Neuron (in vitro differentiated cells): ENCODE measurements around the gene LMNTD2.

Experiments used
- H2AFZ ChIP-seq: one replicate; pipeline ENCODE4 v1.6.1; 2013; ENCODE audit warnings: low read depth, mild to moderate bottlenecking, inconsistent platforms, low read length, moderate library complexity
- H3K27me3 ChIP-seq: one replicate; pipeline ENCODE4 v1.6.1; 2013; ENCODE audit warnings: low read length; ENCODE audit not compliant: insufficient read depth
- H3K36me3 ChIP-seq: one replicate; pipeline ENCODE4 v1.6.1; 2013; ENCODE audit warnings: low read length; ENCODE audit not compliant: insufficient read depth
- H3K4me1 ChIP-seq: one replicate; pipeline ENCODE4 v1.6.1; 2013; ENCODE audit warnings: low read length; ENCODE audit not compliant: insufficient read depth
- H3K4me3 ChIP-seq: 2 replicates; pipeline ENCODE4 v1.5.1; 2013; ENCODE audit warnings: mild to moderate bottlenecking, low read length, moderate library complexity
- H3K9me3 ChIP-seq: one replicate; pipeline ENCODE4 v1.6.1; 2013; ENCODE audit warnings: low read length

The LMNTD2 gene

DNA sequence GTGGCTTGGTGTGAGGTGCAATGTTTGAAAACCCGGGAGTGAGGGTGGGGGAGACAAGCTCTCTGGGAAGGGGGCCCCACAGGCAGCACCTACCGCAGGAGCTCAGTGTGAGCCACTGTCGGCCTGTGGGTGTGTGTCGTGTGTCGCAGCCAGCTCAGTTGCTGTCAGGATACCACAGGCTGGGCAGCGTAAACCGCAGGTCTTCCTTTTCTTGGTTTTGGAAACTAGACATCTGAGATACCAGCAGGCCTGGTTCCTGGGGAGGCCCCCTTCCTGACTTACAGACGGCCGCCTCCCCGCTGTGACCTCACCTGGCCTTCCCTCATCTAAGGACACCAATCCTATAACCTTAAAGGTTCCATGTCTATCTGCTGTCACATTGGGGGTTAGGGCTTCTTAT, 35.8 kb upstream of the LMNTD2 start:
- Histone ChIP-seq H3K4me3 (no peak overlapping the region), H3K4me1 (no peaks in the 10 kb centered on the region), H3K36me3 (peaks cover 80% of the 10 kb centered on the region), H2AFZ (no peak overlapping the region), H3K27me3 (no peaks in the 10 kb centered on the region), H3K9me3 (no peaks in the 10 kb centered on the region)

DNA sequence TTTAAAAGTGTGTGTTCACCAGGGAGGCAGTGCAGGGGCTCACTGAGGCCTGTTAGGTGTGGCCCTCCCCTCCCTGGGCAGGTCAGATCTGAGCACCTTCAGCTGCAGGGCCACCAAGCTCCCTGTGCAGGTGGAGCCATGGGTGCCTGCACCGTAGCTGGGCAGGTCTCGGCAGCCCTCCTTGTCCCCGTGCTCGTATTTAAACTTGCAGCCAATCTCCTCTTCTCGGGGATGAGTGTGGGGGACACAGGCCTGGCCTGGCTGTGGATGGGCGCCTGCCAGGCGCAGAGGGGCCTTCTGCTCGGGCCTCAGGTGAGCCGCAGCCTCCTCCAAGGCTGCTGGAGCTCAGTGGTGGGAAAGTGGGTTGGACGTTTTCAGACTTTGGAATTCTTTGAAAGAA, 34.9 kb upstream of the LMNTD2 start:
- Histone ChIP-seq H2AFZ (no peak overlapping the region), H3K27me3 (no peaks in the 10 kb centered on the region), H3K36me3 (peaks cover 85% of the 10 kb centered on the region), H3K4me3 (no peak overlapping the region), H3K4me1 (no peaks in the 10 kb centered on the region), H3K9me3 (no peaks in the 10 kb centered on the region)

DNA sequence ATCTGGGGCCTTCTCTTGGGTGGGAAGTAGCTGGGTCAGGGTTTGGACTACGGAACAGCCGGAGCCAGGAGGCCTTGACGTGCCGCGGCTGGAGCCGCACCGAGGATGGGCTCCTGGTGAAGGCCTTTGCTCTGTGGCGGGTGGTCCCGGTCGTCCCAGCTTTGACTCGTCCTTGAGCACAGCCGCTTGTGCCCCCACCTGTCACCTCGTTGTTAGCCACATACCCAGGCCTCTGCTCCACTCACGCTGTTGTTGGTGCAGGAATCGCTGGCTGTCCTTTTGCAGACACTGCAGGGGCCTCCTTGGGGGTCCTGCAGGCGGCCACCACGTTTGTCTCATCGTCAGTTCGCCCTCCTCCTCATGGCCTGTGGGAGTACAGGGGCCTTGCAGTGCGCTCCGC, 32.8 kb upstream of the LMNTD2 start:
- H3K27me3 ChIP-seq: no peaks in the 10 kb centered on the region
- peaks cover 83% of the 10 kb centered on the region for H3K36me3 ChIP-seq
- H2AFZ ChIP-seq: no peak overlapping the region
- H3K4me3 ChIP-seq: no peak overlapping the region
- no peaks in the 10 kb centered on the region for H3K4me1 ChIP-seq
- no peaks in the 10 kb centered on the region for H3K9me3 ChIP-seq

DNA sequence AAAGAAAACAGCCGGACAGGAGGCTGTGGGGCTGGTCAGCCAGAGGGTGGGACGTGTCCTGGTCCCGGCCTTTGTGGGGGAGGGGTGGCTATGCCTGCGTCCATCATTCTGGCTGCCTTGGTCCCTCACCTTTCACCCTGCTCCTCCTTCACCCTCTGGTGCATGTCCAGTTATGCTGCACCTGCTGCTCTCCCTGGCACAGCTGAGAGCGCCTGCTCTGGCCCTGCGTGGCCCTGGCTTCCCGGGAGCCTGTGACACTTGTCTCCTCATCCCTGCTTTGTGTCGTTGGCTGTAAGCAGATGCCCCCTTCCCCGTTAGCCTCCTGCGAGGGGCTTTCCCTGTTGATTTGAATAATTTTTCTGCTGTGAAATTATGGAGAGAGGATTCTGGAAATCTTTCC, 32.4 kb upstream of the LMNTD2 start:
- H3K27me3 ChIP-seq: no peaks in the 10 kb centered on the region
- no peaks in the 10 kb centered on the region for H3K4me1 ChIP-seq
- no peaks in the 10 kb centered on the region for H3K9me3 ChIP-seq
- H3K36me3 ChIP-seq: peaks cover 82% of the 10 kb centered on the region
- H2AFZ ChIP-seq: no peak overlapping the region
- H3K4me3 ChIP-seq: no peak overlapping the region

DNA sequence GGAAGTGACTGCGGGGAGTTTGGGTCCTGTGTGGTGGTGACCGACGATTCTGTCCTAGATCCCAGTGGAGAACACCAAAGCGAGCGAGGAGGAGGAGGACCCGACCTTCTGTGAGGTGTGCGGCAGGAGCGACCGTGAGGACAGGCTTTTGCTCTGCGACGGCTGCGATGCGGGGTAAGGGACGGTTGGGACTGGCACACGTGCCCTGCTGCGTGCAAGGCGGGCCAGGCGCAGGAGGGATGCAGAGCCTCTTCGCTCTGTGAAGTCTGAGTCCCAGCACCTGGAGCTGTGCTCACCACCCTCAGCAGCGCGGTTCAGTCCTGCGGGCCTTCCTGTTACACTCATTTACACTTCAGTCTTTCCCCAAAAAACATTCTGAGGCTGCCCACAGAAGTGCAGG, 32.0 kb upstream of the LMNTD2 start:
- Histone ChIP-seq H3K27me3 (no peaks in the 10 kb centered on the region), H3K4me3 (no peak overlapping the region), H3K9me3 (no peaks in the 10 kb centered on the region), H3K4me1 (no peaks in the 10 kb centered on the region), H3K36me3 (peaks cover 83% of the 10 kb centered on the region), H2AFZ (no peak overlapping the region)

DNA sequence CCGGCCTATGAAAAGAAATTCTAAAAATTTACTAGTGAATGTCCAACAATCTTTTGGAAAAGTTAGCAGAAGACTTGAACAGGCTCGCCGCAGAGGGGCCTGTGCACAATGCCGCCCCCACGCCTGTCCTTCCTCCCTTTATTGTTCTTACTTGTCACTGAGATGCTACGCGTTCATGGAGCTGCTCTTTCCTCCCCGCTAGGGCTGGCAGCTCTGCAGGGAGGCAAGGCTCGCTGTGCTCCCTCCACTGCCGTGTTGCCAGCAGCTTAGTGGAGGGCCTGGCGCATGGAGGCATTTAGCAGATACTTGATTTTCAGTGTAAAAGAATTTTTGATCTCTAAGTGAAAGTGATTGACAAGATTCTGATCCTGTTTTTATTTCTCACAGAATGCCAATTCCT, 30.5 kb upstream of the LMNTD2 start:
- Histone ChIP-seq H3K27me3 (no peaks in the 10 kb centered on the region), H3K36me3 (peaks cover 84% of the 10 kb centered on the region), H3K4me3 (no peak overlapping the region), H2AFZ (no peak overlapping the region), H3K4me1 (no peaks in the 10 kb centered on the region), H3K9me3 (no peaks in the 10 kb centered on the region)

DNA sequence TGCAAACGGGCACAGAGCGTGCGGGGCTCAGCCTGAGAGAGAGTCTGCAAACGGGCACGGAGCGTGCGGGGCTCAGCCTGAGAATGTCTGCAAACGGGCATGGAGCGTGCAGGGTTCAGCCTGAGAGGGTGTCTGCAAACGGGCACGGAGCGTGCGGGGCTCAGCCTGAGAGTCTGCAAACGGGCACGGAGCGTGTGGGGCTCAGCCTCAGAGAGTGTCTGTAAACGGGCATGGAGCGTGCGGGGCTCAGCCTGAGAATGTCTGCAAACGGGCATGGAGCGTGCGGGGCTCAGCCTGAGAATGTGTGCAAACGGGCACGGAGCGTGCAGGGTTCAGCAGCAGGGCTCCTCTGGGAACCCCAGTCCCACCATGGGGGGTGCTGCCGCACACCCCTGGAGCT, 29.3 kb upstream of the LMNTD2 start:
- no peaks in the 10 kb centered on the region for H3K9me3 ChIP-seq
- H2AFZ ChIP-seq: no peak overlapping the region
- peaks cover 74% of the 10 kb centered on the region for H3K36me3 ChIP-seq
- no peaks in the 10 kb centered on the region for H3K27me3 ChIP-seq
- no peak overlapping the region for H3K4me3 ChIP-seq
- H3K4me1 ChIP-seq: no peaks in the 10 kb centered on the region

DNA sequence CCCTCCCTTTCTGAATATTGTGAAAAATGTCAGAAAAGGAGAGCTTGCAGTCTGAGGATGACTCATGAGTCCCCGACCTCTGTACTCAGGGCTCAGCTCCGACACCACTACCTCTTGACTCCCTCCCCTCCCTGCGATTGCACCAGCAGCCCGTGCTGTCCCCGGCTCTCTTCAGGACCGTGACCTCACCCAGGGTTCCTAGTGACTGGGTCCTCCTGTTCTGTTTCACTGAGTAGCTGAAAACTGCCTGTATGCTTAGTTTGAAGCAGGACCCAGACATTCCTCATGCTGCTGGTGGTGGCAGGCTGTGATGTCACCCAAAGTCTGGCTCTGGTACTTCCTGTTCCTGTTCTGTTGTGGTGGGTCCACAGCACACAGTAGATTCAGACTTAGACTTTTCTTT, 27.4 kb upstream of the LMNTD2 start:
- no peaks in the 10 kb centered on the region for H3K4me1 ChIP-seq
- H3K9me3 ChIP-seq: no peaks in the 10 kb centered on the region
- H2AFZ ChIP-seq: no peak overlapping the region
- H3K27me3 ChIP-seq: no peaks in the 10 kb centered on the region
- peaks cover 72% of the 10 kb centered on the region for H3K36me3 ChIP-seq
- no peak overlapping the region for H3K4me3 ChIP-seq

DNA sequence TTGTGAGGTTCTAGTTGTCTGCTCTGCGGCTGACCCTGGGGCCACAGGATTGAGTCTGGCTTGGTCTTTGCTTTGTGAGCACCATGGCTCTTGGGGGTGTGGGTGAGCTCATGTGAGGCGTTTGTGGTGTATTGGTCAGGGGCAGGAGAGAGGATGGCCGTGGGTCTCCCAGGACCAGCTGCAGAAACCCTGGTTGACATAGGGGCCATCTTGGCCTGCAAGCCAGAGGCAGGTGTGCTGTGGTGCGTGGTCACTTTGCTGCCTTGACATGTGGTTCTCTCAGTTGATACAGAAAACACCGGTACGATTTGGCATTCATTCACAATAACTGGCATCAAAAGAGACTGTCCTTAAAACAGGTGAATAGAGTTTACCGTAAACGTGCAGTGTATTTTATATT, 27.0 kb upstream of the LMNTD2 start:
- peaks cover 67% of the 10 kb centered on the region for H3K36me3 ChIP-seq
- no peaks in the 10 kb centered on the region for H3K27me3 ChIP-seq
- no peak overlapping the region for H3K4me3 ChIP-seq
- no peaks in the 10 kb centered on the region for H3K4me1 ChIP-seq
- no peaks in the 10 kb centered on the region for H3K9me3 ChIP-seq
- H2AFZ ChIP-seq: no peak overlapping the region

DNA sequence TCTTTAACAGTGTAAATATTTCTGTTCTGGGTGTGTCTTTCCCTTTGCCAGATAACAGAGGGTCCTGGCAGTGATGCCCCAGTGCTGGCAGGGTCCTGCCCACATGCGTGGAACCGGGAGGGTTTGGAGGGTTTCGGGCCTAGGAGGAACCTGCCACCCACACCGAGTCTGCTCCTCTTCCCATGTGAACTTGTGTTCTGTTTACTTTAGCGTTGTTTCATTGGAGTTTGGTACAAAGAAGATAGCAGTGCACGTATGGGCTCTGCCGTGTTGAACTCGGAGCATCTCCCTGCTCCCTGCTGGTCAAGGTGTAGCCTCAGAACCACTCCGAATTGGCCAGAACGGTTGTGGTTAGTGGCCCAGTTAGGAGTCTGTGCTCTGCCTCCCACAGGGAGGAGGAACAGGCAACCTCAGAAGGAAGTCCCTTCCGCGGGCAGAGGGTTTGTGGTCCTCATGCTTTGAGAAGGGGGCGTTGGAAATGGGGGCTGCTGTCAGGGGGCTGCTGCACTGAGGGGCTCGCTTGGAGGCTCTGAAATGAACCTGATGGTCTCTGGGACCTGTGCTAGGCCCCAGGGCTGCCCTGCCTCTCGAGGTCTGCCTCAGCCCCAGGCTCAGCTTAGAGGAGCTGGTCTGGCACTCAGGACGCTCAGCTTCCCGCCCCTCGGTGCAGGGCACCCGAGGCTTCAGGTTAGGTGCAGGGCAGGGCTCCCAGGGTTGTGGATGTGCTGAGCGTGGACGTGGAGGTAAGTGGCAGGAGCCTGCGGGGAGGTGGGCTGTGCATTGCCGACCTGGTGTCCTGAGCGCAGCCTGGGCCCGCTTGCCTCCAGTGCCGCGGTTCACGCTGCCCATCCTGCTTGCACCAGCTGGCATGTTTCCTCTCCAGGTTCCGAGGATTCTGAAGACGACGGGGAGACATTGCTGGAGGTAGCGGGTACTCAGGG, 26.1 kb upstream of the LMNTD2 start:
- Histone ChIP-seq H3K27me3 (no peaks in the 10 kb centered on the region), H3K4me1 (no peaks in the 10 kb centered on the region), H3K36me3 (peaks cover 66% of the 10 kb centered on the region), H2AFZ (no peak overlapping the region), H3K9me3 (no peaks in the 10 kb centered on the region), H3K4me3 (no peak overlapping the region)

DNA sequence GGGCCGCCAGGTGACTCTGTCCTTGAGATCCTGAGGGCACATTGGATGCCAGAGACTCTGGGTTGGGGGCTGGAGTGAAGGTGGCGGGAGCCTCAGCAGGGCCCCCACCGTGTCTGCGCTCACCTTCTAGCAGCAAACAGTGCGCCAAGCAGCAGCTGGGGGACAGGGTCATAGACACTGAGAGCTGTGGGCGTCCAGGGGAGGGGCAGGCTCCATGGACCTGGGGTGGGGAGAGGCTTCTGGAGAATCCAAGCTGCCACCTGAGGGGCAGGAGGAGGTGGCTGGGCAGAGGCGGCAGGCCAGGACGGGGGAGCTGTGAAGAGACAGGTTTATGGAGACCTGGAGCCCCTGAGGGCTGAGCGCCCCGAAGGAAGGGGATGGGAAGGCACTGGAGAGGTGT, 23.7 kb upstream of the LMNTD2 start:
- Histone ChIP-seq H3K9me3 (no peaks in the 10 kb centered on the region), H3K36me3 (peaks cover 49% of the 10 kb centered on the region), H3K27me3 (no peaks in the 10 kb centered on the region), H2AFZ (no peak overlapping the region), H3K4me1 (peaks cover 5% of the 10 kb centered on the region), H3K4me3 (no peak overlapping the region)

DNA sequence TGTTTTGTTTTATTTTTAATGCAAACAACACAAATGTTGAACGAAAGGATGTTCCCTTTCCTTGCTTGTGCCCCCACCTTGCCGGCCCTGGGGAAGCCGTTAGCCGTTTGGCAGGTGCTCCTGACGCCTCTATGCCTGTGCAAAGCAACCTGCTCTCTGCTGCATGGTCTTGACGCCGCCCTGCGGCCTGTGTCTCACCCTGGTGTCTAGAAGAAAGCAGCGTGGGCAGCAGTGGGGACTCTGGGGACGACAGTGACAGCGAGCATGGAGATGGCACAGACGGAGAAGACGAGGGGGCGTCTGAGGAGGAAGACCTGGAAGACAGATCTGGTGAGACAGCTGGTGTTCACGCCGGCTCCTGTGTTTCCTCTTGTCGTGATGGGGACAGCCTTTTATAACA, 21.2 kb upstream of the LMNTD2 start:
- H3K36me3 ChIP-seq: peaks cover 34% of the 10 kb centered on the region

DNA sequence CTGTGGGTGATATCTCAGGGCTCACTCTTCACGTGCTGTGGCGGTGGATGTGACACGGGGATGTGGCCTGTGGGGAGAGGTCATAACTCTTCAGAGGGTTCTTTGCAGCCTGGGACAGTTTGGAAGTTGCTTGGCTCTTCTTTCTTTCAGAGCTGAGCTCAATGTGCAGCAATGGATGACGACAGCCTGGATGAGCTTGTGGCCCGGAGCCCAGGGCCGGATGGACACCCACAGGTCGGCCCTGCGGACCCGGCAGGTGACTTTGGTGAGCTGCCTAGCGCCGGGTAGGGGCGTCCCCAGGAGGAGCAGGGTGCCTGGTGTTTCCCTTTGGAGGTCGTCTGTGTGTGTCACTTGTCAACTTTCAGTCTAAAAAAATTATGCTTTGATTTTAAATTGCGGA, 20.8 kb upstream of the LMNTD2 start:
- H2AFZ ChIP-seq: no peak overlapping the region
- peaks cover 30% of the 10 kb centered on the region for H3K36me3 ChIP-seq
- no peak overlapping the region for H3K4me3 ChIP-seq

More for the DNA sequence above, 21.2 kb upstream of the LMNTD2 start:
- H3K9me3 ChIP-seq: no peaks in the 10 kb centered on the region
- H3K4me3 ChIP-seq: no peak overlapping the region
- no peaks in the 10 kb centered on the region for H3K27me3 ChIP-seq
- peaks cover 22% of the 10 kb centered on the region for H3K4me1 ChIP-seq
- no peak overlapping the region for H2AFZ ChIP-seq

More for the DNA sequence above, 20.8 kb upstream of the LMNTD2 start:
- H3K4me1 ChIP-seq: peaks cover 22% of the 10 kb centered on the region
- no peaks in the 10 kb centered on the region for H3K9me3 ChIP-seq
- no peaks in the 10 kb centered on the region for H3K27me3 ChIP-seq
